Activated CD4-positive, alpha-beta T cell treated with anti-CD3 and anti-CD28 coated beads for 4 hours (primary cell): ENCODE measurements around the gene GMDS.

Source experiments
- DNase-seq, 2 donors: peaks; one replicate each; pipeline ENCODE4 v3.0.0-alpha.2; 2020

Gene GMDS

DNA sequence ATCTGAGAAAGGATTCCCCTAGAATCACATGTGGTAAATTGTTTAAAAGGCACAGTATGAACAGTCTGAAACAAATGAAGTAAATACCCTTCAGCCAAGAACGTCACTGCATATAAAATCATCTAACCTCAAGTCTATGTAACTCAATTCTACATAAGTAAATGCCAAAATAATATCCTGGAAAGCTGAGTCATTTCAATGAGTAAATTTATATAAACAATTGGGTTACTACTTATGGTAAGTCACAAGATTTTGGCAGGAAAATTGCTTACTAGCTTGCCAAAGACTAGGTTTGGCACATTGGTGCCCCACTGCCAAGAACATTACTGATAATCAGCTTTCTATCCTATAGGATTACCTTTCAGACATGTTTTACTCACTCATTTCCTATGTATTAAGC is 8.4 kb downstream of the GMDS start:
- no peak for DNase-seq

DNA sequence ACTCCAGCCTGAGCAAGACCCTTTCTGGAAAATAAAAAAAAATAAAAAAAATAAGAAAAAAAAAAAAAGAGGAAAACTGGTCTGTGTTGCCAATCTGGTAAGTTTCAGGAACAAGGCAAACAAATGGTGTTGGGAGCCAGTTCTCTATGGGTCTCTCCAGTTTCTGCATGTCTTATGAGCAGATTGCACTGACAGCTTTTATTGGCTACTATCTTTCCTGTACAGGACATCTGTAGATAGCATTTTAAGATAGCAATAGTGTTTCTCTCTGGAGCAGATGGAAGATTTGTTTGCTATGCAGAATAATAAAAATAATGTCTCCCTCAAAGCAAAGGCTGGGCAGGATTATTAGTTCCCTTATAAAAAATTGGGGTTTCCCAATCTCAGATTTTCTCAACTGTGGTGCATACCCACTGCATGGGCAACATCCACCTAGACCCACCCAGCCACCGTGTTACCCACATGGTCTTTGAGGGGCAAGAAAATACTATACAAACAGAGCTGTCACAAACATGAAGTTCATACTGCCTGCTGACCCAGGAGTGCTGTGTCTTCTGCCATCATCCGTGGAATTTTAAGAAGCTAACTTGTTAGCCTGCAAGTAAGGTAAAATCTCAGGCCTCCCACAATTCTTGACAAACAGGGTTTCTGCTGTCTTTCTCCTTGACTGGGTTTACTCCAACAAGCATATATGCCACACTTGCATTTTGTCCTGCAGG is 9.5 kb downstream of the GMDS start:
- no peak for DNase-seq

DNA sequence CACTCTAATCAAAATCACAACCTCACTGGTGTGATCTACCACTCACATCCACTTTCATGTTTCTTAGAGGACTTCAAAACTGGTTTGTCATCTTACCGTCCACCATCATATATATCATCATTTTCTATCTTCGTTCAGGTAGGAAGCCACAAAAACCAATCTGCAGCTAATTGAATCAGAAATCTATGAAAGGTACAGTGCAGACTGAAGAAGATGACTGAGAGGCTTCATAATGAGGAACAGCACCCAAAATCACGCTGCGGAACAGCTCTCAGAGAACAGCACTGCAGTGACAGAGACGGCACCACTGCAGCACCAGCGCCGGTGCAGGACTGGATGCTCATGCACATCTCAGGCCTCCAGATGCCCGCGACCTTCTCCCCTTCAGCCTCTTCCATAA is 13.0 kb downstream of the GMDS start:
- DNase-seq, result no peak

DNA sequence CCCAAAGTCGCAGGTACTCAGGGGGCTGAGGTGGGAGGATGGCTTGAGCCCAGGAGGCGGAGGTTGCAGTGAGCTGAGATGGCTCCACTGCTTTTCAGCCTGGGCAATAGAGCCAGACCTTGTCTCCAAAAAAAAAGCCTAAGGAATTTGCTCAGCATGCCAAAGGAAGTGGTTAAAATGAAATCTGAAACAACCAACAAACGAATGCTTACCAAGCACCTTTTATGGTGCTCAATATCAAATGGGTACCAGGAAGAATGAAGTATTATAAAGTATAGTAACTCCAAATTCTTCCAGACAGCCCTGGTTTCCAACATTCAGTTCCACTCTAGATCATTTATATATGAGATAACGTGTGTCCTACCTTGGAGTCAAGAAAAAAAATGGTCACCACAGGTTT is 14.0 kb downstream of the GMDS start:
- no peak for DNase-seq

DNA sequence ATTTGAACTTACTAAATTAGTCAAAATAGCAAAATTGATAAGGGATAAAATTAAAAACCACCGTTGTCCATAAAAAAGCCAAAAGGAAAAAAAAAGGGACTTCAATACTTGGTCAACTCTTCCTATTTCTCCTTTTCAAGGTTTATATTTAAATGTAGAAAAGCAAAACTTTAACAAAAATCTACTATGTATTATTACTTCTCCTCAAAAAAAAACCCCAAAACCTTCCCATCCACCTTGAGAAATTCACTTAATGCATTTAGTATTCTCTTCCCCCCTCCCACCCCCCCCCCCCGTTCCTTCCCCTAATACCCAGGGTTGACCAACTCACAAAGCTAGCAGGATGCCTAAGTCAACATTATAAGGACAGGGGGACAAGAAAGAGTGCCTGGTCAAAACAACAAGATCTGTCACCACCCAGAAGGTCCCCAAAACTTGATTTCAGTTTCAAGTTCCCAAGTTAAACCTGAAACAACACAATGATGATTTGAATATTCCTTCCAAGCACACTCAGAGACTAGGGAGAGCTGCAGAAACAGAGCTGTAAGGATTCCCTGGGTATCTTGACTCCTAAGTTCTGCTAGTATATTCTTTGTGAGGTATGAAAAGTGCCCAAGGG is 14.6 kb downstream of the GMDS start:
- no peak for DNase-seq

DNA sequence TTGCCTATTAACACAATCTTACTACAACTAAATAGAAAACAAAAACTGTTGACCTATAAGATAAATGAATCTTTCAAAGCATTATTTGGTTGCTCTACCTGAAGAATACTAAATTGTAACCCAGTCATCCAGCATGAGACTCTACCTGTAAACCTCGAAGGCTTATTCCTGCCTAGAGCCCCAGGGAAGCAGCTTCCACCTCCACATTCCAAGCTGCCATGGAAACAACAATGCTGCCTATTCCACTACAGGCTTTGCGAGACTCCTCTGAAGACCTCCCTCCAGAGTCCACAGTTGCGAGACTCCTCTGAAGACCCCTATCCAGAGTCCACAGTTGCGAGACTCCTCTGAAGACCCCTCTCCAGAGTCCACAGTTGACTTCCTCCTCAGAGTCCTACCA is 15.7 kb downstream of the GMDS start:
- no peak for DNase-seq

DNA sequence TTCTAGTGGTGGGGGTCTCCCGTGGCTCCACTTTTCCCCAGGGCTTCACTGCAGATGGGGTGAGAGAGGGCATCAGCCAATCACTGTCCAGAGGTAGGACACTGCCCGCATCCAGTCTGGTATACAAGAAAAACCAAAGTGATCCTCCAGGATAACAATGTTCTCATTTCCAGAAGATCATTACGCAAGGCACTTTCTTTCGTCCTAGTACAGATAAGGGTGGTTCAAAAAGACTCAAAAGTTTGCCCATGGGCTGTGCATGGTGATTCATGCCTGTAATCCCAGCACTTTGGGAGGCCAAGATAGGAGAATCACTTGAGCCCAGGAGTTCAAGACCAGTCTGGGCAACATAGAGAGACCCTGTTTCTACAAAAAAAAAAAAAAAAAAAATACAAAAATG is 16.4 kb downstream of the GMDS start:
- no peak for DNase-seq

DNA sequence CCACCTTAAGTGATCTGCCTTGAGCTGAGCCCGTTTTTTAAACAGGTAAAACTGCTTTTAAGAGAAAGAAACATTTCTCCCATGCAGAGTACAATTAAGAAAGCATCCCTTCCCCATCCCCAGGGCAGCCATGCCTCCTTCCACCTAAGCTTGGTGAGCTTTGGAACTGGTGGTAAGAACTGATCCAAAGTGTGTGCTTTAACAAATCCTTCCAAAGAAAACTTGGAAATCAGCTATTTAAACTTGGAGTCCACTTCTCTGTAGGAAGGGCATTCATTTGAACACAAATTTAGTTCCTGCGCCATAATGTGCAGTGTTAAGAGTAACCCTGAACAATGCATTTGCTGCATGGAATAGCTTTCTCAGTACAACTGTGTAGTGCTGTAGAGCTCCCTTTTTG is 17.0 kb downstream of the GMDS start:
- no peak for DNase-seq

DNA sequence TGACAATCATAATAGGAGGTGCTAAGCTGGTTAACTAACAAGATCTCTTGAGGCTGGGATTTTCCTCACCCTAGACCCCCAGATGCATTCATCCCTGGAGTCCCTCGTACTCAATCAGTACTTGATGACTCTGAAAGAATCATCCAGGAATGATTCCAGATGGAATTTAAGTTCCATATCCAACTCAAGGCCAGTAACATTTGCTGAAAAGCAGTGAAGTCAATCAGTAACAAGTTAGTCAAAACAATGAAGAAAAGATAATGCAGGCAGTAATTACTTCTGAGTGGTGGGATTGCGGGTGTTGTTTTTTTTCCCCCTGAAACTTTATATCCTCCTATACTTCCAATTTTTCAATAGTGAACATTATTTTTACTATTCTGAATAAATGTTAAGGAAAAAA is 18.6 kb downstream of the GMDS start:
- DNase-seq, result no peak

DNA sequence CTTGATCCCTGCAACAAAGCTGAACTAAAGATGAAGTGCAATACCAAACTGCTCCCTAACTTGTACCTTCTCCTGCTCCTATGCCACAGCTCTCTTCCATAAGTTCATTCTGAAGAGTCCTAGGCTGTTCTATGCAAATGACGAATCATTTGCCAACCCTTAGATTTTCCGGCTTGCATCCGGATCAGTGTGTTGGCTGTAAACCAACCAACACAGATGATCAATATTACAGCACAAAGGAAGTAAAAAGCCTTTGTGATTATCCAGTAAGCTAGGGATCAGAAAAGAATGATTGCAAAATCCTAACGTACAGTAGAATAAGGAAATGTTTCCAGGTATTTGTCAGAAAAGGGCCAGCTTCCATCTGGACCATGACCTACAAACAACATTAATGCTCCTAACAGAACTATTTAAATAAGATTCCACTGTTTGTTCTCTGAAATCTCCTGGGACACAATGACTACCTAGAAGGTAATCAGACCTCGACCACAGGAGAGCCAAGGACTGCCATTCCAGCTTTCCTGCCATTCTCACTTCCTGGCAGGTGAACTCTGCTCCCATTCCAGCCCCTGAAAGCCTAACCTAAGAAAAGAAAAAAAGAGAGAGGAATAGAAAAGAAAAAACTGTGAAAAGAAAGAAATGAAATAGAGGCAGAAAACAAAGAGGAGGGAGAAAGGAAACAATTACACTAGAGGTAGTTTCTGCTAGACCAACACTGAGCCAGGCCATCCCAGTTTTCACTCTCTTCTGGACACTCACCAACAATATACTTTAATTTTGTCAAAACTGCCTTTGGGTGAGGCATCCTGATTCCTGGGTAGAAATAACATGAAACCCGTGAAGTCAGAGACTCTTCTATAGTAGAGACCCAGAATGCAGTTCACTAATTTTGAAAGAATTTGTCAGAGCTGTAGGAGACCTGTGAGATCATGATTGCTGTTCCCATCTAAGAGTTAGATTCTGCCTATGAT is 19.7 kb downstream of the GMDS start:
- no peak for DNase-seq

DNA sequence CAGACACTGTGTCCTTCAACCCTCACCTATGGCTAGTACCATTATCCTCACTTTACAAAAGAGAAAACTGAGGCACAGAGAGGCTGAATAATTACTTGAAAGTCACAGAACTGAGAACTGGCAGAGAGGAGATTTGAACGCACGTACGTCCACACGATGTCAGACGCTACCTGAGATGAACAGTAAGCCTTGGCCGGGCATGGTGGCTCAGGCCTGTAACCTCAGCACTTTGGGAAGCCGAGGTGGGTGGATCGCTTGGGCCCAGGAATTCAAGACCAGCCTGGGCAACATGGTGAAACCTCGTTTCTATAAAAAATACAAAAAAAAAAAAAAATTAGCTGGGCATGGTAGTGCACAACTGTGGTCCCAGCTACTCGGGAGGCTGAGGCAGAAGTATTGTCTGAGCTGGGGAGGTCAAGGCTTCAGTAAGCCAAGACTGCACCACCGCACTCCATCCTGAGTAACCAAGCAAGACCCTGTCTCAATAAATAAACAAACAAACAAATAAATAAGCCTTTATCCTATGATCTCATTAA is 20.5 kb downstream of the GMDS start:
- no peak for DNase-seq

DNA sequence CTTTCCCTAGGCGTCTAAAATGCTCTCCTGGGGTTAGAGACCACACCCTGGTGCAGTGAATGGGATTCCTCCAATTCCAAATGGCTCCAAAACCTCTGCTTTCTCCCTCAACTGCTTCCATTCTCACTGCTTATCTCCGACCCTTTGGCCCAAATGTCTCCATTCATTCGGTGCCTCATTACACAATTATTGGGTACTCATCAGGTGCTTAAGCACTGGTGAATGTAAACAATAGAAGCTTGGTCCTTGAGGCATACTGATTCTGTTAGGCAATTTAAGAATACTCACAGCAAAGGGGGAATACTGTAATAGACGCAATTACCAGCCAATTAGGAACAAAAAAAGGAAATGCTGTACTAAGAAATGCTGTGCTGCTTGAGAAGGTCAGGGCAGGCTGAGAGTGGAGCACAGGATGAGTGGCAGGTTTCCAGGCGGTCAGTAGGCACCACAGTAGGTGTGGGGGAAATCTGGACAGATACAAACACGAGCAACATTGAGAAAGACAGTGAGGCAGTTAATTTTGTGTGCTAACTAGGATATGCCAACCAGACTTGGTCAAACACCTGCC is 23.0 kb downstream of the GMDS start:
- no peak for DNase-seq

DNA sequence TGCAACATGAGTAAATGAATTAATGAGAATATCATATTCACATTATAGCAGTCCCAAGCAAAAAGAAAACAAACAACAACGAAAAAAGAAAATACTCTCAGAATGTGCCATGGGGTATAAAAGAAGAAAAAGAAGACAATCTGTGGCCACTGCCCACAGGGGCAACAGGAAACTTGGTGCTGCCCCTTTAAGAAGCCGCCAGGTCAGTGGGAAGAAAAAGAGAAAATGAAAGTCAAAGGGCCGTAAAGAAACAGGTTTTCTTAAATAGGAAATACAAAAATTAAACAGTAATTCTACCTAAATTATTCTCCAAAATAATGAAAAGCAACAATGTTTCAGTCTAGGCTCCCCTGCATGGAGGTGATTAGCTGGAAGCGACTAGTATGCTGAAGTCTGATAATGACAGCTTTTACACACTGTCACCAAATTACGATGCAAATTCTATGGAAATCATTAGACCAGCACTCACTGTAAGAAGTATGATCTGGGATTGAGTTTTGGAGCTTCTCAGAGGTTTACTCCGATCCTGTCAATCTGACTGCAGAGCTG is 23.6 kb downstream of the GMDS start:
- no peak for DNase-seq

DNA sequence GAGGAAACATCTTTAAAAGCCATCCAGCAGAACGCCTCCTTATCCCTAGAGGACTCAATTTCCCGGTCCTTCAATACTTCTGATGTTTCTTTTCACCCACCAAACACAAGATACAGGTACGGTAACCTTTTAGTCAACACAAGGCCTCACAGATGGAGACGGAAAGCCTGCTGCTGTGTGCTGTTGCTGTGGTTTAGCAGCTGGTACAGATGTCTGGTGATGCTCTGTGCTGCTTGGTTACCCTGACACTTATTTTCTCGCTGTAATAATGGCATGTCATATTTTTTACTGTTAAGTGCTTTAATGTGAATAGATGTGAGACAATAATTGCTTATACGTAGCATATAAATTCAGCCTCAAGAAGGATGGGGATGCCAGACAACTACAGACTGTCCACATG is 25.3 kb downstream of the GMDS start:
- DNase-seq, result no peak

DNA sequence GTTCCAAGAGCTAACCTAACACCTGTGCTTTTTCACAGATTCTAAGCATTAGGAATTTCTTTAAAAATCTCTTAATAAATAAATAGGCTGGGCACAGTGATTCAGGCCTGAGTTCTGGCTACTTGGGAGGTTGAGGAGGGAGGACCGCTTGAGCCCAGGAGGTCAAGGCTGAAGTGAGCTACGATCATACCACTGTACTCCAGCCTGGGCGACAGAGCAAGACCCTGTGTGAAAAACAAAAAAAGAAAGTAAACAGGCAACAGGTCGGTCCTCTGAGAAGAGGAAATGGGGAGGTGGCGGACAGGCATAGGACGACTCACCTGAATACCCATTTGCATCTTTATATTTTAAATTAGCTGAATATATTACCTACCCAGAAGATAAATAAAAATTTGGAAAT is 26.5 kb downstream of the GMDS start:
- no peak for DNase-seq

DNA sequence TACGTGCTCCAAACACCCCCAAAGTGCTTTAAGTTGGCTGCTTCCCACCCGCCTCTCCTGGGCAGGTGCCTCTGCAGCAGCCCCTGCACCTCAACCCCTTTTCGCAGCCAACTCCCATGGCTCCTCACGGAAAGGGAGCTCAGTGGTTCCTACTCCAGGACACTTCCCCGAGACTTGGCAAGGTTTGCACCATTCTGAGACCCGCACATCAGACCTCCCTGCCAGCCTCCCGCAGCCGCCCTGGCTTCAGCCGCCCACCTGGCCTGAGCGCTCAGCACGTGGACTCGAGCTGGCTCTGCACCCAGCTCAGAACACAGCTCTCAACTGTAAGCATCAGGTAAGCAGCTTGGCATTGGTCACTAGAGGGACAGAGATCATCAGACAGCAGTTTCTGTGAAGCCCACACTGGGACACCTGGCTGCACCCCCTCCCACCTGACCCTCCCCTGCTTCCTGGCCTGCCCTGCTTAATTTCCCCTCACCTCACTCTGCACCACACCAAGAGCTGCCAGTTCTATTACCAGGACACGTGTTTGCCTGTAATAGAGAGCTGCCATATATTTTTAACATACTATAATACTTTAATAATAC is 28.5 kb downstream of the GMDS start:
- no peak for DNase-seq

DNA sequence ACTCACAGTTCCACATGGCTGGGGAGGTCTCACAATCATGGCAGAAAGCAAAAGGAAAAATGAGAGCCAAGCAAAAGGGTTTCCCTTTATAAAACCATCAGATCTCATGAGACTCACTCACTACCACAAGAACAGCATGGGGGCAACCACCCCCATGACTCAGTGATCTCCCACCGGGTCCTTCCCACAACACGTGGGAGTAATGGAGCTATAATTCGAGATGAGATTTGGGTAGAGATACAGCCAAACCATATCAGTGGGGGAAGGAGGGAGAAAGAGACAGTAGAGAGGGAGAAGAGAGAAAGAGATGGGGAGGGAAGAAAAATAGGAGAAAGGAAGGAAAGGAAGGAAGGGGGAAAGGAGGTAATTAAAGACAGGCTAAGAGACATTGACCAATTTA is 30.1 kb downstream of the GMDS start:
- no peak for DNase-seq

DNA sequence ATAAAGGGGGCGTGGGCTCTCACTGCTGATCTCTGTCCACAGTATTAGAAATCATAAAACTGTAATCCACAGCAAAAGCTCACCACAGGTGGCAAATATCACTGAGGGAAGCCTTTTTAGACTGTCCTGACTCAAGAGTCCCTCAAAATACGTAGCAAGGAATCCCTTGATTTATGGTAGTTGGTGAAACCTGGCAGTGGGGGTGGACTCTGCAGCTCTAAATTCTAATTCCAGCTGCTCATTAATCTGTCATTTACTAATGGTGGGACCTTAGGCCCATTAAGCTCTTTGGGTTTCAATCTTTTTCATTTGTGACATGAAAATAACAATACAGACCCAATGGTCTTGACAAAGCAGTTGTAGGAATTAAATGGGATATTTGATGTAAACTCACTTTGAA is 32.3 kb downstream of the GMDS start:
- no peak for DNase-seq

DNA sequence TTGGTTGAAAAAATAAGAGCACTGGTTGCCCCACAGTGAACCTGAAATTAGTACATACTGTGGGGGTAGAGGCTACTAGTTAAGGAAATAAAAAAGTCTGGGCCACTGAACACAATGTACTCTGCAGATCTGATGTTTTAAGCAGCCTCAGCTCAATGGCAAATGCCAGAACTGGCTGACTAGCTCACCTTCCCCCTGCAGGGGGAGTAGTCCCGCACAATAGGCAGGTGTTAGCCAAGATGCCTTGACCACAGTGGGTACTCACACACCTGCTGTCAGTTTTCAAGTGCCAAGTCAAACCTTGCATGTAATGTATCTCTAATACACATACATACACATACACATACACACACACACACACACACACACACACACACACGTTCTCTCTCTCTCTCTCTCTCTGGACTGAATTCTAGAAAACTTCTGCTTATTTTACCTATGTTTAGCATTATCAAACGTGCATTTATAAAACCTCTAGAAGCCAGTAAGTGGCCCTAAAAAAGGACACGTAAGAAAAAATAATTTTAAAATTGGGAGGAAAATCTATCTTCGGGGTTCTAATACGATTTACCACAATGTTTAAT is 36.1 kb downstream of the GMDS start:
- peak; percentile 18 for DNase-seq

DNA sequence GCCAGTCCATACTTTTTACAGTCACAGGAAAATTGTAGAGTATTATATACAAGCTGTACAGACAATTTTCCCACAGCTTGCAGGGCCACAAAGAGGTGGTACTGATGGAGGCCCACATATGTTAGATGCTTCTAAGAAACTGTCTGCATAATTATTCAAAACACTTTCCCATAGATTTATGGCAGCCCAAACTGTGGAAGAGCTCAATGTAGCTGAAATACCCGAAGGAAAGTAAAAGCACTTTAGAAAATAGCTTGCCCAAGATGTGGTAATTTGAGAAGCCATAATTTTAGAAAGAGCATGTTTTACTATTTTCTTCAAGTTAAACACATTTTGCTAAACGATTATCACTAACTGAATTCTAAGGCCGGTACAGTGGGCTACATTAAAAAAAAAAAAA is 36.9 kb downstream of the GMDS start:
- no peak for DNase-seq

DNA sequence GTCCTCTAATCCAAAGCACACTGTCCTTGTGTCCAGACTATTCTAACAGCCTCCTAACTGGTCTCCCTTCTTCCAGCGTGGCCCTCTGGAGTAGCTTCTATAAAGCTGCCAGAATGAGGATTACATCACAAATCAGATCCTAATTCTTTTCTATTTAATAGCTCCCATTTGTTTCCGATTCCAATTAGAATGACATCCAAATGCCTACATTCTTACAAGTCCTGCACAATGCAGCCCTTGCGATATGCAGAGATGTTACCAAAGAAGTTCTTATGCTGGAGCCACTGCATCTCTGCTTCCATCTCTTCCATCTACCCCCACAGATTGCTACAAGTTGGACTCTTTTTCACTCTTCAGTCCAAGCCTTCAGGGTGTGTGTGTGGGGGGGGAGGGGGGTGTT is 40.0 kb downstream of the GMDS start:
- DNase-seq, result no peak

DNA sequence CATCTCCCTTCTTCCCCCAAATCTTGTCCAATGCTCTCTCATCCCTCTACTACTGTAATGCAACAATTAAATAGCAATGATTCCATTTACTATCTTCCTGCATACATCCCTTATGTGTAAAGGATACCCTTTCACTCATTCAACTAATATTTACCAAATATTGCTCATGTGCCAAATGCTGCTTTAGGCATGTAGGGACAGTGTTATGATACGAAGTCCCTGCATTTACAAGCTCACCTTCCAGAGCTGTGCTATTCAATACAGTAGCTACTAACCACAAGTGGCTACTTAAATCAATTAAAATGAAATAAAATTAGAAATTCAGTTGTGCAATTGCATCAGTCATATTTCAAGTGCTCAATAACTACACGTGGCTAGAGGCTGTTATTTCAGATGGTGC is 41.1 kb downstream of the GMDS start:
- no peak for DNase-seq
